Endothelial cell (in vitro differentiated cells): ENCODE data around the gene MYO16. TPM values are rescaled to one million over a fixed set of nuclear protein-coding genes. Genes with fewer than 3 reads are reported as not detected.

Source experiments
- DNase-seq: peaks from one replicate; pipeline ENCODE4 v3.0.0; 2021; ENCODE audit warnings: low spot score
- H3K27ac Mint-ChIP-seq: one replicate; pipeline ENCODE4 v1.8.0; 2021; ENCODE audit warnings: mixed read lengths, inconsistent platforms; ENCODE audit not compliant: unreplicated experiment
- H3K27me3 Mint-ChIP-seq: one replicate; pipeline ENCODE4 v1.8.0; 2021; ENCODE audit warnings: mild to moderate bottlenecking, moderate library complexity, mixed read lengths, inconsistent platforms; ENCODE audit not compliant: unreplicated experiment
- H3K36me3 Mint-ChIP-seq: one replicate; pipeline ENCODE4 v1.8.0; 2021; ENCODE audit warnings: mild to moderate bottlenecking, low read depth, mixed read lengths, inconsistent platforms; ENCODE audit not compliant: unreplicated experiment
- H3K4me1 Mint-ChIP-seq: one replicate; pipeline ENCODE4 v1.8.0; 2021; ENCODE audit warnings: mild to moderate bottlenecking, mixed read lengths, inconsistent platforms; ENCODE audit not compliant: unreplicated experiment
- H3K4me3 Mint-ChIP-seq: one replicate; pipeline ENCODE4 v1.8.0; 2021; ENCODE audit warnings: mild to moderate bottlenecking, mixed read lengths, inconsistent platforms; ENCODE audit not compliant: unreplicated experiment
- H3K9me3 Mint-ChIP-seq: one replicate; pipeline ENCODE4 v1.8.0; 2021; ENCODE audit warnings: mixed read lengths, inconsistent platforms; ENCODE audit not compliant: unreplicated experiment
- total RNA-seq: library from RNA; stranded (reverse); fragmentation: NEBNext Ultra II Directional; extraction: Animal tissue kit (Norgen Biotek cat#: 25700); gene quantifications from one replicate; pipeline ENCODE4 v1.2.1, GENCODE V29; 2021; ENCODE audit not compliant: unreplicated experiment
- TF ChIP-seq, protein P1 (sequence below): fragments of 200-600 bp; sonication (generic); IDR thresholded peaks from one replicate; pipeline ENCODE4 v1.5.0; 2021; ENCODE audit warnings: antibody characterized with exemption; ENCODE audit not compliant: unreplicated experiment

The MYO16 gene
- total RNA-seq, 1 donor from 2014 or later = 1.4 TPM

DNA sequence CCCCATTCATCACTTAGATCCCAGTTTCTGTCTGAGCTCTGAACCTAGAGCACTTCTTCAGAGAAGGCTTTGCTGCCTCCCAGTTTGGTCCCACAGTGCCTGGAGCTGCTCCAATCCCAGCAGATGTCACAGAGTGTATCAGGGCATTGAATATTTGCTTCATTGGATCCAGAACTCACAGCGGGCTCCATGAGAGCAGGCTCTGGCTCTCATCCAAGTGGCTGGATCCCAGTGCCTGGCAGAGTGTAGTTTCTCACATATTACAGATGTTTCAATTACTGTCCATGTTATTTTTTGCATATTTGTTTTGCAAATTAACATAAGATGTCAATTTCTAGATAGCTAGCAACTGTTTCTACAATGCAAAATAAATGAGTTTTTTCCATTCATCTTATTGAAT lies 50.6 kb downstream of the MYO16 start:
- Mint-ChIP-seq H3K27ac (no peak overlapping the region), H3K27me3 (no peaks in the 10 kb centered on the region), H3K4me1 (peaks cover under 1% of the 10 kb centered on the region), H3K9me3 (no peaks in the 10 kb centered on the region), H3K36me3 (no peaks in the 10 kb centered on the region), H3K4me3 (no peak overlapping the region)
- TF ChIP-seq, protein P1, sequence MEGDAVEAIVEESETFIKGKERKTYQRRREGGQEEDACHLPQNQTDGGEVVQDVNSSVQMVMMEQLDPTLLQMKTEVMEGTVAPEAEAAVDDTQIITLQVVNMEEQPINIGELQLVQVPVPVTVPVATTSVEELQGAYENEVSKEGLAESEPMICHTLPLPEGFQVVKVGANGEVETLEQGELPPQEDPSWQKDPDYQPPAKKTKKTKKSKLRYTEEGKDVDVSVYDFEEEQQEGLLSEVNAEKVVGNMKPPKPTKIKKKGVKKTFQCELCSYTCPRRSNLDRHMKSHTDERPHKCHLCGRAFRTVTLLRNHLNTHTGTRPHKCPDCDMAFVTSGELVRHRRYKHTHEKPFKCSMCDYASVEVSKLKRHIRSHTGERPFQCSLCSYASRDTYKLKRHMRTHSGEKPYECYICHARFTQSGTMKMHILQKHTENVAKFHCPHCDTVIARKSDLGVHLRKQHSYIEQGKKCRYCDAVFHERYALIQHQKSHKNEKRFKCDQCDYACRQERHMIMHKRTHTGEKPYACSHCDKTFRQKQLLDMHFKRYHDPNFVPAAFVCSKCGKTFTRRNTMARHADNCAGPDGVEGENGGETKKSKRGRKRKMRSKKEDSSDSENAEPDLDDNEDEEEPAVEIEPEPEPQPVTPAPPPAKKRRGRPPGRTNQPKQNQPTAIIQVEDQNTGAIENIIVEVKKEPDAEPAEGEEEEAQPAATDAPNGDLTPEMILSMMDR = no peak
- DNase-seq = no peak

DNA sequence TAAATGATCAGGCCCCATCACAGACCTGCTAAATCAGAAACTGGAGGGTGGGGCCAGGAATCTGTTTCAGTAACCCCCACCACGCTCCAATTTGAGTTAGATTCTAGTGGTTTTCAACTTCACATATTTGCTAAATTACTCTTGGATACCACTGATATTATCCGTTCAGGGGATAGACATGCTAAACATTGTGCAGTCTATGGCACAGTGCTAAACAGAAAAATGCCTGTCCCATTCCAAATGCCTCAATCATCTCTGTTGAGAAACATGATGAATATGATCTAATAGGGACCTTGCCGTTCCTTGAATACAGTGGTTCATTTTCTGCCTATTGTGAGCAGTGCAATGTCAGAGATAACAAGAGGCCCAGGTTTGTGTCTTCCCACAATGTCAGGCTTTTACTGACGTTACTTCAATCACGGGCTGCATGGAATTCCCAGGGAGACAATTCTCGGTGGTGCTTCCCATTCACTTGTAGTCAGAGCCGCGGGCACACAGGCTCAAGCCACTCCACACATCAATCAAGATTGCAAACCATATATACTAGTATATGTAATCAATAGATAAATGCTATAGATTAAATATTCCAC lies 52.7 kb downstream of the MYO16 start:
- H3K4me3 Mint-ChIP-seq = no peak overlapping the region
- H3K9me3 Mint-ChIP-seq = no peaks in the 10 kb centered on the region
- DNase-seq = no peak
- no peaks in the 10 kb centered on the region for H3K36me3 Mint-ChIP-seq
- H3K27me3 Mint-ChIP-seq = no peaks in the 10 kb centered on the region
- no peak overlapping the region for H3K27ac Mint-ChIP-seq
- H3K4me1 Mint-ChIP-seq = no peaks in the 10 kb centered on the region
- TF ChIP-seq, protein P1 = no peak

DNA sequence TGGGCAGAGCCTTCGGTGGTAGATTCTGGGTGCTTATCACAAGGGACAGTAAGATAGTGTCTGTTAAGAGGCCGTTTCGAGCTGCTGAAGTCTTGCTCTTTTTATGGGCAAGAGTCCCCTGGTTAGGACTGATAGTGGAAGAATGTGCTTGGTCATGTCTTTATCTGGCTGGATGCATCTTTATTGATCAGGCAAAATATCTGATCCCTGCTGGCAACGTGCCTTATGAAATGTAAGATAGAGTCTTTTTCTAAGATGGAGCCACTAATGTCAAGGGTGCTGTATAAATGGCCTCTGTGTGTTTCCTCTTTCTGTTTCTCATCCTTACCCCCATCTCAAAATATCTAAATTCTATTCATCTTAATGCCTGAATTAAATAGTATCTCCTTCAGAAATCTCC lies 53.3 kb downstream of the MYO16 start:
- Mint-ChIP-seq H3K36me3 (no peaks in the 10 kb centered on the region), H3K27ac (no peak overlapping the region), H3K9me3 (no peaks in the 10 kb centered on the region), H3K4me1 (no peaks in the 10 kb centered on the region), H3K4me3 (no peak overlapping the region), H3K27me3 (no peaks in the 10 kb centered on the region)
- TF ChIP-seq, protein P1 = no peak
- DNase-seq = no peak

DNA sequence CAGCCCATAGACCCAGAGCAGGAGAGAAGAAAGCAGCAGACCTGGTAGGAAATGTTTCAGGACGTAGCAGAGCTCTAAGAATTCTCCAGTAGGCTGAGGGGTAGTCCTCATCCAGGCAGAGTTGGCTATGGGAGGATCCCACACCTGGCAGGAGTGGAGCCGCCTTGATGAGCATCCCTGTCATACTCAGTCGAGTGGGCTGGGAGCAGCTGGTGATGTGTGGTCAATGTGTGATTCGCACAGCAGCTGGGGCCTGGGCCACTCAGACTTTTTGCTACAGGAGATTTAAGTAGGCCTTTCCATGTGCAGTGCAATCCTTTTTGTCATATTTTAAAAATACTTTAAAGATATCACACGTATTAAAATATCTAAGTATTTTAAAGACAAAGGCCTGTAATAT lies 56.6 kb downstream of the MYO16 start:
- Mint-ChIP-seq H3K27ac (no peak overlapping the region), H3K9me3 (no peaks in the 10 kb centered on the region), H3K4me3 (no peak overlapping the region), H3K27me3 (no peaks in the 10 kb centered on the region), H3K36me3 (no peaks in the 10 kb centered on the region), H3K4me1 (no peaks in the 10 kb centered on the region)
- TF ChIP-seq, protein P1 = no peak
- DNase-seq = no peak

DNA sequence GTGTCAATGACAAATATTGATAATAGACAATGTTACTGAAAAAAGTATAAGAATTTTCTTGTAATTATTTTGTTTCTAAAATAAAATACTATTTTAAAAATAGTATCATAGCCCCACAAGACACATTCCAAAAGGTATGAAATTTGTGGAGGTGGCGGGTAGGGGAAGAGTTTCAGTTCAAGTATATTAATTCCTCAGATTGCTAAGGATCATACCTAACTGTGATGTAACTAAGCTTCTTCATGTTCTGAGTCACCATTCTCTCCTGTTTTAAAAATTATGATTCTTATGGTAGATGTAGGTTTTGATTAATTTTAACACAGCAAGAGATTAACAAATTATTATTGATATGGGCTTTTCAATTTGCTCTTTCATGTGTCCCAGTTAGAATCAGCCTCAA lies 61.3 kb downstream of the MYO16 start:
- Mint-ChIP-seq H3K27me3 (no peaks in the 10 kb centered on the region), H3K36me3 (no peaks in the 10 kb centered on the region)

More for the DNA sequence above, 61.3 kb downstream of the MYO16 start:
- Mint-ChIP-seq H3K9me3 (no peaks in the 10 kb centered on the region), H3K4me1 (no peaks in the 10 kb centered on the region), H3K27ac (no peak overlapping the region), H3K4me3 (no peak overlapping the region)
- TF ChIP-seq, protein P1 = no peak
- no peak for DNase-seq
